ENCODE results near the gene MRPS23. TPM values are rescaled to one million over a fixed set of nuclear protein-coding genes. Genes with fewer than 3 reads are reported as not detected.
"Not testable (repeated sequence)": the region's sequence is repeated elsewhere in the genome, so short reads cannot be mapped to it uniquely, and the experiment has no call there.

The MRPS23 gene
- total RNA-seq, 1 donor from 2014 or later = 15.3 TPM

- peak; percentile 78 for DNase-seq
Observed at GRCh38 chr17:57862694-57863667, 13.1 kb upstream of the MRPS23 start.

- DNase-seq = no peak
Observed at GRCh38 chr17:57861790-57862693, 12.2 kb upstream of the MRPS23 start.

- no peak for DNase-seq
Observed at GRCh38 chr17:57861000-57861789, 11.4 kb upstream of the MRPS23 start.

- DNase-seq = no peak
Observed at GRCh38 chr17:57860414-57860999, 10.7 kb upstream of the MRPS23 start.

- no peak for DNase-seq
Observed at GRCh38 chr17:57859601-57860413, 10.0 kb upstream of the MRPS23 start.

- no peak for DNase-seq
Observed at GRCh38 chr17:57858838-57859237, 9.0 kb upstream of the MRPS23 start.

- no peak for DNase-seq
Observed at GRCh38 chr17:57856792-57857620, 7.2 kb upstream of the MRPS23 start.

GRCh38 chr17:57855391-57856035 lies 5.7 kb upstream of the MRPS23 start:
- no peak for DNase-seq

- DNase-seq = no peak
Observed at GRCh38 chr17:57853695-57854094, 3.9 kb upstream of the MRPS23 start.

- no peak for DNase-seq
Observed at GRCh38 chr17:57852955-57853328, 3.1 kb upstream of the MRPS23 start.

GRCh38 chr17:57852092-57852954 lies 2.5 kb upstream of the MRPS23 start:
- DNase-seq = no peak

GRCh38 chr17:57849163-57849873 lies 526 bp downstream of the MRPS23 start:
- no peak for DNase-seq

- not testable (repeated sequence) for DNase-seq
Observed at GRCh38 chr17:57846056-57846945, 3.5 kb downstream of the MRPS23 start.

- DNase-seq = no peak
Observed at GRCh38 chr17:57842280-57842679, 7.6 kb downstream of the MRPS23 start.

- no peak for DNase-seq
Observed at GRCh38 chr17:57839571-57839923, 10.3 kb downstream of the MRPS23 start.

- no peak for DNase-seq
Observed at GRCh38 chr17:57838857-57839570, 10.8 kb downstream of the MRPS23 start.

Data from tongue (tissue), 2 donors.